PC-3 (cell line): ENCODE data around the gene AMER3. TPM values are rescaled to one million over a fixed set of nuclear protein-coding genes. Genes with fewer than 3 reads are reported as not detected.

Experiments
- ATAC-seq: fragments of 200-7000 bp; cut with Tn5 transposase; 2 replicates; pipeline ENCODE4 v1.9.1; 2020; ENCODE audit warnings: mild to moderate bottlenecking, moderate library complexity
- BruUV-seq: library from RNA; stranded (reverse); fragments of 400-500 nt; replicated peaks from 2 replicates; lab custom pipeline; 2021; lab: Mats Ljungman, UMichigan
- CTCF ChIA-PET: fragments of 300-600 bp; sonication (Branson Sonifier 250); formaldehyde crosslinking; loops from one replicate; lab custom pipeline; 2022; ENCODE audit warnings: antibody characterized with exemption; lab: Charles Lee
- POLR2A ChIA-PET: fragments of 300-600 bp; sonication (Branson Sonifier 250); formaldehyde crosslinking; loops from one replicate; lab custom pipeline; 2022; ENCODE audit warnings: antibody characterized with exemption; ENCODE audit not compliant: unreplicated experiment; lab: Charles Lee
- DNase-seq: peaks from one replicate; pipeline ENCODE4 v3.0.0-alpha.2; 2015
- H2AFZ ChIP-seq: fragments of 300-600 bp; sonication (generic); 2 replicates; pipeline ENCODE4 v1.6.0; 2016; ENCODE audit warnings: antibody characterized with exemption, low read length
- H3F3A ChIP-seq: fragments of 300-600 bp; sonication (generic); one replicate; pipeline ENCODE4 v1.6.0; 2017; ENCODE audit warnings: antibody characterized with exemption, low read length, control low read depth, mild to moderate bottlenecking; ENCODE audit not compliant: unreplicated experiment
- H3K27ac ChIP-seq: fragments of 300-600 bp; sonication (generic); 2 replicates; pipeline ENCODE4 v1.5.1; 2016; ENCODE audit warnings: mild to moderate bottlenecking, low read length
- H3K27me3 ChIP-seq: fragments of 300-600 bp; sonication (generic); 2 replicates; pipeline ENCODE4 v1.6.1; 2016; ENCODE audit warnings: low read length, mixed read lengths
- H3K36me3 ChIP-seq: fragments of 300-600 bp; sonication (generic); 2 replicates; pipeline ENCODE4 v1.6.1; 2016; ENCODE audit warnings: low read depth, mixed run types, low read length, mixed read lengths
- H3K4me1 ChIP-seq: fragments of 300-600 bp; sonication (generic); 2 replicates; pipeline ENCODE4 v1.5.1; 2016; ENCODE audit warnings: low read length; ENCODE audit not compliant: insufficient read depth
- H3K4me2 ChIP-seq: fragments of 300-600 bp; sonication (generic); 2 replicates; pipeline ENCODE4 v1.6.0; 2016; ENCODE audit warnings: low read length
- H3K4me3 ChIP-seq: fragments of 300-600 bp; sonication (generic); 2 replicates; pipeline ENCODE4 v1.5.1; 2016; ENCODE audit warnings: mild to moderate bottlenecking, low read length, mixed read lengths
- H3K79me2 ChIP-seq: fragments of 300-600 bp; sonication (generic); 2 replicates; pipeline ENCODE4 v1.6.1; 2017; ENCODE audit warnings: low read length, mixed read lengths
- H3K9ac ChIP-seq: fragments of 300-600 bp; sonication (generic); 2 replicates; pipeline ENCODE4 v1.6.0; 2016; ENCODE audit warnings: mild to moderate bottlenecking, low read length
- H3K9me2 ChIP-seq: fragments of 300-600 bp; sonication (generic); replicated peaks from 2 replicates; pipeline ENCODE4 v1.6.1; 2016; ENCODE audit warnings: mixed run types, low read length, mixed read lengths
- H3K9me3 ChIP-seq: fragments of 300-600 bp; sonication (generic); 2 replicates; pipeline ENCODE4 v1.6.1; 2016; ENCODE audit warnings: low read length, mixed read lengths
- H4K20me1 ChIP-seq: fragments of 300-600 bp; sonication (generic); 2 replicates; pipeline ENCODE4 v1.6.1; 2016; ENCODE audit warnings: low read length, mixed read lengths
- EZH2 ChIP-seq: fragments of 300-600 bp; sonication (generic); IDR thresholded peaks from one replicate; pipeline ENCODE4 v1.6.1; 2017; ENCODE audit warnings: antibody characterized with exemption, mild to moderate bottlenecking, low read length; ENCODE audit not compliant: unreplicated experiment
- EZH2phosphoT487 ChIP-seq: fragments of 300-600 bp; sonication (generic); IDR thresholded peaks from 2 replicates; pipeline ENCODE4 v1.6.1; 2018; ENCODE audit warnings: mild to moderate bottlenecking, antibody characterized with exemption, low read length, borderline replicate concordance
- intact Hi-C: fragments of 100-400 bp; cut with micrococcal nuclease; formaldehyde crosslinking; loops from 2 replicates; pipeline ENCODE4 v1.9.0; 2023
- total RNA-seq: library from RNA; depleted of rRNA; stranded (reverse); fragments of >200 nt; gene quantifications from 2 replicates; pipeline ENCODE4 v1.2.3, GENCODE V29; 2014; rRNA removed
- TF ChIP-seq, protein P1 (sequence below): fragments of 300-600 bp; sonication (generic); conservative IDR thresholded peaks from 2 replicates; pipeline ENCODE4 v1.5.1; 2017; ENCODE audit warnings: antibody characterized with exemption, low read depth, mild to moderate bottlenecking, low read length

Gene AMER3
- total RNA-seq, 1 experiment from 2014 or later = not detected

GRCh38 chr2:130810490-130810889 is 55.1 kb downstream of the AMER3 start:
- H3K36me3 ChIP-seq = no peaks in the 10 kb centered on the region
- ChIA-PET POLR2A (no interaction called here), CTCF (no interaction called here)
- H3K4me3 ChIP-seq = no peak overlapping the region
- H3K9ac ChIP-seq = no peak overlapping the region
- H3K4me2 ChIP-seq = no peak overlapping the region
- H3K27ac ChIP-seq = no peak overlapping the region
- DNase-seq = no peak
- H3K4me1 ChIP-seq = peaks cover 29% of the 10 kb centered on the region
- H3F3A ChIP-seq = no peaks in the 10 kb centered on the region
- ATAC-seq = no peak
- TF ChIP-seq EZH2phosphoT487 = no peak
- TF ChIP-seq, protein P1, sequence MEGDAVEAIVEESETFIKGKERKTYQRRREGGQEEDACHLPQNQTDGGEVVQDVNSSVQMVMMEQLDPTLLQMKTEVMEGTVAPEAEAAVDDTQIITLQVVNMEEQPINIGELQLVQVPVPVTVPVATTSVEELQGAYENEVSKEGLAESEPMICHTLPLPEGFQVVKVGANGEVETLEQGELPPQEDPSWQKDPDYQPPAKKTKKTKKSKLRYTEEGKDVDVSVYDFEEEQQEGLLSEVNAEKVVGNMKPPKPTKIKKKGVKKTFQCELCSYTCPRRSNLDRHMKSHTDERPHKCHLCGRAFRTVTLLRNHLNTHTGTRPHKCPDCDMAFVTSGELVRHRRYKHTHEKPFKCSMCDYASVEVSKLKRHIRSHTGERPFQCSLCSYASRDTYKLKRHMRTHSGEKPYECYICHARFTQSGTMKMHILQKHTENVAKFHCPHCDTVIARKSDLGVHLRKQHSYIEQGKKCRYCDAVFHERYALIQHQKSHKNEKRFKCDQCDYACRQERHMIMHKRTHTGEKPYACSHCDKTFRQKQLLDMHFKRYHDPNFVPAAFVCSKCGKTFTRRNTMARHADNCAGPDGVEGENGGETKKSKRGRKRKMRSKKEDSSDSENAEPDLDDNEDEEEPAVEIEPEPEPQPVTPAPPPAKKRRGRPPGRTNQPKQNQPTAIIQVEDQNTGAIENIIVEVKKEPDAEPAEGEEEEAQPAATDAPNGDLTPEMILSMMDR = no peak
- no peak for TF ChIP-seq EZH2
- BruUV-seq = no TSS peak
- H3K9me3 ChIP-seq = no peaks in the 10 kb centered on the region
- no peaks in the 10 kb centered on the region for H3K27me3 ChIP-seq
- no peak overlapping the region for H2AFZ ChIP-seq
- intact Hi-C loops = no loop called here
- H4K20me1 ChIP-seq = no peaks in the 10 kb centered on the region
- no peaks in the 10 kb centered on the region for H3K79me2 ChIP-seq
- H3K9me2 ChIP-seq = no peaks in the 10 kb centered on the region

DNA sequence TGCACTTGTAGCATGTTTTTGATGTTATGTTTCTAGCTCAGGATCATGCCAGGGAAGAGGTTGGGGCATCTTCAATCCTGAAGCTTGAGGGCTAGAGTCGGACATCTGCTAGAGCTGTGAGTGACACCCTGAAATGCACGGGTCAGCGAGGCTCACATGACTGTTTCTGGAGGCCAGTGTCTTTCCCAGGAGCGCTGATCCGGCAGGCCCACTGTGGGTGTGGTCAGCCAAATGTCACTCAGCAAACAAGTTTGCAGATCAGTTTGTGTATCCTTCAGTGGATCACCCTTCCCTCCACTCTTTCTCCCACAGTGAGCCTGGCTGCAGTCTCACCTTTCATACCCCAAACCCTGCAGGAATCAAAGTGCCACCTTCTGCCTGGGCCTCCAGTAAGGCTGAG is 58.4 kb downstream of the AMER3 start:
- H3K4me3 ChIP-seq = no peak overlapping the region
- no peak overlapping the region for H3K9ac ChIP-seq
- TF ChIP-seq, protein P1 = no peak
- TF ChIP-seq EZH2phosphoT487 = no peak
- no peak for TF ChIP-seq EZH2
- CTCF ChIA-PET = no interaction called here
- H2AFZ ChIP-seq = peak overlapping the region; percentile 41; the same call in 1 of the 2 replicates
- H3K4me1 ChIP-seq = peaks cover 11% of the 10 kb centered on the region
- no peaks in the 10 kb centered on the region for H3K79me2 ChIP-seq
- POLR2A ChIA-PET = no interaction called here
- H3K27ac ChIP-seq = peak overlapping the region; percentile 41; the same call in 1 of the 2 replicates
- DNase-seq = peak; percentile 48
- no peaks in the 10 kb centered on the region for H3K27me3 ChIP-seq
- no peaks in the 10 kb centered on the region for H3F3A ChIP-seq
- intact Hi-C loops = no loop called here
- ATAC-seq = peak; percentile 86
- BruUV-seq = no TSS peak
- H3K9me2 ChIP-seq = no peaks in the 10 kb centered on the region
- H4K20me1 ChIP-seq = no peaks in the 10 kb centered on the region
- H3K36me3 ChIP-seq = no peaks in the 10 kb centered on the region
- no peaks in the 10 kb centered on the region for H3K9me3 ChIP-seq
- H3K4me2 ChIP-seq = no peak overlapping the region

- Histone ChIP-seq H3K9me3 (no peaks in the 10 kb centered on the region), H2AFZ (no peak overlapping the region), H3K4me2 (no peak overlapping the region), H3K9me2 (no peaks in the 10 kb centered on the region), H3K27ac (no peak overlapping the region), H3F3A (no peaks in the 10 kb centered on the region), H3K36me3 (no peaks in the 10 kb centered on the region), H4K20me1 (no peaks in the 10 kb centered on the region), H3K9ac (no peak overlapping the region), H3K79me2 (no peaks in the 10 kb centered on the region), H3K4me1 (peaks cover 5% of the 10 kb centered on the region), H3K27me3 (no peaks in the 10 kb centered on the region), H3K4me3 (no peak overlapping the region)
- ChIA-PET POLR2A (no interaction called here), CTCF (no interaction called here)
- intact Hi-C loops = no loop called here
- BruUV-seq = no TSS peak
- TF ChIP-seq EZH2 (no peak), EZH2phosphoT487 (no peak)
- ATAC-seq = no peak
- DNase-seq = no peak
Observed at GRCh38 chr2:130814931-130815680, 59.8 kb downstream of the AMER3 start.

Other genes with a start within 250 kb of the AMER3 start
- not detected in 2 replicates for gene POTEI, start 246.2 kb upstream of the AMER3 start, total RNA-seq
- gene CFC1B, start 234.3 kb upstream of the AMER3 start, total RNA-seq = not detected in 2 replicates
- gene CFC1, start 156.0 kb upstream of the AMER3 start, total RNA-seq = not detected in 2 replicates
- not detected in 2 replicates for gene POTEJ, start 144.1 kb upstream of the AMER3 start, total RNA-seq
- not detected in 2 replicates for gene GPR148, start 26.5 kb upstream of the AMER3 start, total RNA-seq
- 21.5 and 30.5 TPM in 2 replicates for gene ARHGEF4, start 81.4 kb downstream of the AMER3 start, total RNA-seq